H1 (cell line): ENCODE data around the gene PNLIPRP1. TPM values are rescaled to one million over a fixed set of nuclear protein-coding genes. Genes with fewer than 3 reads are reported as not detected.

Experiments
- CTCF ChIA-PET: fragments of 300-600 bp; sonication (Branson Sonifier 250); formaldehyde crosslinking; loops from one replicate; lab custom pipeline; 2021; ENCODE audit not compliant: partially characterized antibody; lab: Charles Lee
- POLR2A ChIA-PET: fragments of 300-600 bp; sonication (Branson Sonifier 250); formaldehyde crosslinking; loops from one replicate; lab custom pipeline; 2021; ENCODE audit warnings: inconsistent platforms; ENCODE audit not compliant: partially characterized antibody; lab: Charles Lee
- DNase-seq, 2 experiments: peaks; one replicate each; pipeline versions ENCODE4 v3.0.0 to v3.0.0-alpha.2; 2010 to 2022; ENCODE audit warnings: low spot score in 2 of 2, low read depth in 1 of 2, mixed read lengths in 1 of 2
- FAIRE-seq: peaks from 2 replicates; lab custom pipeline; 2011; peaks lifted over from hg19 to GRCh38; lab: Jason Lieb, UNC
- H2AFZ ChIP-seq: 2 replicates; pipeline ENCODE4 v1.8.1; 2012; ENCODE audit warnings: low read length, inconsistent platforms
- H2AK5ac ChIP-seq: 2 replicates; pipeline ENCODE4 v1.6.1; 2013; ENCODE audit warnings: low read depth, low read length
- H2BK120ac ChIP-seq: replicated peaks from 2 replicates; pipeline ENCODE3; 2013; ENCODE audit warnings: low read depth, low read length, inconsistent platforms
- H2BK12ac ChIP-seq: 2 replicates; pipeline ENCODE4 v1.6.1; 2013; ENCODE audit warnings: low read depth, low read length
- H2BK15ac ChIP-seq: 2 replicates; pipeline ENCODE4 v1.6.1; 2013; ENCODE audit warnings: low read length
- H2BK20ac ChIP-seq: 2 replicates; pipeline ENCODE4 v1.6.1; 2013; ENCODE audit warnings: low read length
- H2BK5ac ChIP-seq: 2 replicates; pipeline ENCODE4 v1.6.1; 2013; ENCODE audit warnings: low read depth, low read length
- H3K14ac ChIP-seq: 2 replicates; pipeline ENCODE4 v1.6.1; 2013; ENCODE audit warnings: inconsistent platforms; ENCODE audit not compliant: insufficient read length
- H3K18ac ChIP-seq: 2 replicates; pipeline ENCODE4 v1.6.1; 2013; ENCODE audit warnings: low read length; ENCODE audit errors: extremely low read depth
- H3K23ac ChIP-seq: 2 replicates; pipeline ENCODE4 v1.6.1; 2013; ENCODE audit warnings: inconsistent platforms; ENCODE audit not compliant: insufficient read length
- H3K23me2 ChIP-seq: 2 replicates; pipeline ENCODE4 v1.6.1; 2013; ENCODE audit warnings: low read depth, low read length
- H3K27ac ChIP-seq: 2 replicates; pipeline ENCODE4 v1.6.1; 2011; ENCODE audit warnings: low read depth, low read length, inconsistent platforms
- H3K27me3 ChIP-seq, 4 experiments: replicated peaks in 1 of 4; 1 replicate in 1 of 4; 2 replicates in 3 of 4; pipeline versions ENCODE4 v1.6.1 to v1.8.1; 2011 to 2013; ENCODE audit warnings: low read length in 3 of 4, mild to moderate bottlenecking in 3 of 4, inconsistent platforms in 2 of 4, mixed read lengths in 2 of 4, moderate library complexity in 1 of 4; ENCODE audit not compliant: control insufficient read depth in 3 of 4, insufficient read depth in 3 of 4; ENCODE audit errors: extremely low read depth in 1 of 4
- H3K36me3 ChIP-seq, 4 experiments: 2 replicates each; pipeline versions ENCODE4 v1.6.1 to v1.8.1; 2011 to 2013; ENCODE audit warnings: mild to moderate bottlenecking in 4 of 4, low read length in 3 of 4, moderate library complexity in 2 of 4, control low read depth in 1 of 4, inconsistent platforms in 1 of 4; ENCODE audit not compliant: insufficient read depth in 4 of 4, control insufficient read depth in 2 of 4
- H3K4ac ChIP-seq: replicated peaks from 2 replicates; pipeline ENCODE3; 2013; ENCODE audit warnings: low read length, low read depth, mixed read lengths, inconsistent platforms; ENCODE audit not compliant: insufficient read length
- H3K4me1 ChIP-seq, 4 experiments: replicated peaks in 1 of 4; 1 replicate in 1 of 4; 2 replicates in 3 of 4; pipeline versions ENCODE4 v1.6.1 to v1.8.1; 2011 to 2013; ENCODE audit warnings: low read length in 3 of 4, inconsistent platforms in 2 of 4, mixed read lengths in 1 of 4; ENCODE audit not compliant: insufficient read depth in 4 of 4, control insufficient read depth in 3 of 4
- H3K4me2 ChIP-seq, 2 experiments: 2 replicates each; pipeline versions ENCODE4 v1.6.1 to v1.8.1; 2011 to 2013; ENCODE audit warnings: low read depth in 2 of 2, low read length in 2 of 2, control low read depth in 1 of 2, inconsistent platforms in 1 of 2, mild to moderate bottlenecking in 1 of 2; ENCODE audit not compliant: insufficient read depth in 1 of 2
- H3K4me3 ChIP-seq, 4 experiments: fragments of 200-600, 300-600 bp in 1 of 4; sonication (generic), shearing (Covaris generic), sonication (Bioruptor Twin) in 1 of 4; 2 replicates each; pipeline versions ENCODE4 v1.5.1 to v1.8.1; 2011 to 2016; ENCODE audit warnings: low read length in 4 of 4, low read depth in 3 of 4, control low read depth in 2 of 4, inconsistent platforms in 2 of 4, mild to moderate bottlenecking in 2 of 4, mixed read lengths in 1 of 4, moderate library complexity in 1 of 4; ENCODE audit not compliant: insufficient read depth in 2 of 4; ENCODE audit errors: extremely low read depth in 1 of 4
- H3K56ac ChIP-seq: replicated peaks from 2 replicates; pipeline ENCODE3; 2013; ENCODE audit warnings: low read depth, mild to moderate bottlenecking, mixed read lengths, low read length, inconsistent platforms; ENCODE audit not compliant: insufficient read length
- H3K79me1 ChIP-seq: 2 replicates; pipeline ENCODE4 v1.6.1; 2013; ENCODE audit warnings: low read depth, low read length, control low read depth
- H3K79me2 ChIP-seq, 2 experiments: 2 replicates each; pipeline versions ENCODE4 v1.6.1 to v1.8.1; 2012 to 2013; ENCODE audit warnings: low read length in 2 of 2, mild to moderate bottlenecking in 2 of 2, inconsistent platforms in 1 of 2; ENCODE audit not compliant: insufficient read depth in 2 of 2, control insufficient read depth in 1 of 2
- H3K9ac ChIP-seq, 4 experiments: replicated peaks in 1 of 4; 1 replicate in 1 of 4; 2 replicates in 3 of 4; pipeline versions ENCODE4 v1.6.1 to v1.8.1; 2011 to 2013; ENCODE audit warnings: low read depth in 3 of 4, low read length in 3 of 4, control low read depth in 2 of 4, mild to moderate bottlenecking in 2 of 4, moderate library complexity in 2 of 4, inconsistent platforms in 1 of 4; ENCODE audit errors: extremely low read depth in 1 of 4
- H3K9me3 ChIP-seq, 2 experiments: 2 replicates each; pipeline versions ENCODE4 v1.6.1 to v1.8.1; 2012 to 2013; ENCODE audit warnings: mild to moderate bottlenecking in 2 of 2, moderate library complexity in 2 of 2, control low read depth in 1 of 2, inconsistent platforms in 1 of 2, low read depth in 1 of 2, low read length in 1 of 2, mixed read lengths in 1 of 2; ENCODE audit not compliant: insufficient read depth in 2 of 2
- H4K20me1 ChIP-seq, 2 experiments: replicated peaks in 1 of 2; 2 replicates each; pipeline versions ENCODE3 to v1.8.1; 2011 to 2013; ENCODE audit warnings: inconsistent platforms in 2 of 2, low read length in 2 of 2, mild to moderate bottlenecking in 1 of 2; ENCODE audit not compliant: insufficient read depth in 2 of 2, control insufficient read depth in 1 of 2
- H4K5ac ChIP-seq: 2 replicates; pipeline ENCODE4 v1.6.1; 2013; ENCODE audit warnings: low read length, low read depth, mixed read lengths, inconsistent platforms; ENCODE audit not compliant: insufficient read length
- H4K8ac ChIP-seq: 2 replicates; pipeline ENCODE4 v1.8.0; 2013; ENCODE audit warnings: mild to moderate bottlenecking, moderate library complexity, low read length, inconsistent platforms; ENCODE audit not compliant: insufficient read depth; ENCODE audit errors: extremely low read depth
- H4K91ac ChIP-seq: replicated peaks from 2 replicates; pipeline ENCODE3; 2013; ENCODE audit warnings: low read length, mixed read lengths, inconsistent platforms; ENCODE audit not compliant: insufficient read length
- ATF3 ChIP-seq: IDR thresholded peaks from 2 replicates; pipeline ENCODE4 v1.6.1; 2011; ENCODE audit warnings: low read depth, mild to moderate bottlenecking, low read length; ENCODE audit not compliant: insufficient read depth
- BCL11A ChIP-seq, 2 experiments: IDR thresholded peaks; one replicate each; pipeline ENCODE4 v1.6.1; 2011; ENCODE audit warnings: low read depth in 2 of 2, low read length in 2 of 2, mild to moderate bottlenecking in 2 of 2
- BRCA1 ChIP-seq: IDR thresholded peaks from 2 replicates; pipeline ENCODE4 v1.6.1; 2012; ENCODE audit warnings: low read depth, low read length, improper control_type of control experiment
- EGR1 ChIP-seq: IDR thresholded peaks from 2 replicates; pipeline ENCODE4 v1.6.1; 2011; ENCODE audit warnings: low read depth, low read length, borderline replicate concordance
- GABPA ChIP-seq: IDR thresholded peaks from 2 replicates; pipeline ENCODE4 v1.6.1; 2011; ENCODE audit warnings: mild to moderate bottlenecking, low read length, moderate library complexity, borderline replicate concordance; ENCODE audit not compliant: insufficient read depth
- KDM1A ChIP-seq: fragments of 200-600, 300-600 bp; sonication (generic); IDR thresholded peaks from 2 replicates; pipeline ENCODE4 v1.7.1; 2016; ENCODE audit warnings: mild to moderate bottlenecking, low read length, borderline replicate concordance
- NANOG ChIP-seq: IDR thresholded peaks from 2 replicates; pipeline ENCODE4 v1.6.1; 2011; ENCODE audit warnings: low read length, low read depth, mild to moderate bottlenecking, inconsistent platforms; ENCODE audit not compliant: insufficient read depth, poor library complexity, severe bottlenecking
- POLR2AphosphoS5 ChIP-seq: IDR thresholded peaks from 2 replicates; pipeline ENCODE4 v1.6.1; 2011; ENCODE audit warnings: low read depth, low read length
- TEAD4 ChIP-seq: IDR thresholded peaks from 2 replicates; pipeline ENCODE4 v1.6.1; 2012; ENCODE audit warnings: low read depth, low read length, inconsistent platforms, mixed read lengths
- ZNF274 ChIP-seq: IDR thresholded peaks from 2 replicates; pipeline ENCODE4 v1.7.0; 2012; ENCODE audit warnings: low read length, borderline replicate concordance; ENCODE audit errors: extremely low read depth
- WGBS, 2 experiments: shearing (Covaris generic) in 1 of 2; methylation state at CpG; one replicate each; pipeline versions ENCODE4 v1.1.6 to v1.1.7; 2013 to 2015; ENCODE audit warnings: low lambda C conversion rate in 2 of 2, mixed read lengths in 2 of 2, inconsistent platforms in 1 of 2, low coverage in 1 of 2, missing lambda C conversion rate in 1 of 2; ENCODE audit not compliant: insufficient replicate concordance in 2 of 2, insufficient coverage in 1 of 2, insufficient read length in 1 of 2; ENCODE audit errors: extremely low coverage in 1 of 2, missing lambda C conversion rate in 1 of 2; 5-methylcytosine and 5-hydroxymethylcytosine counted together
- long read RNA-seq, 2 experiments: library from RNA in 1 of 2; library from capped mRNA in 1 of 2; stranded (forward); transcript quantifications; one replicate each; pipeline ENCODE4 v2.0.0, GENCODE V29; 2021; ENCODE audit warnings: inconsistent platforms in 1 of 2
- polyA minus RNA-seq, 3 experiments: library from RNA; depleted of rRNA, polyadenylated mRNA; stranded (reverse); fragments of >200 nt; gene quantifications; 1 replicate in 2 of 3; 2 replicates in 1 of 3; pipeline ENCODE4 v1.2.3, GENCODE V29; 2011
- polyA plus RNA-seq, 7 experiments: library from polyadenylated mRNA; depleted of rRNA in 3 of 7; stranded (reverse) in 5 of 7; unstranded in 2 of 7; fragments of >200 nt in 5 of 7; fragments of 200-250 nt in 2 of 7; gene quantifications; 1 replicate in 5 of 7; 2 replicates in 1 of 7; 4 replicates in 1 of 7; pipeline versions ENCODE4 v1.2.1 to v1.2.3, GENCODE V29; 2011 to 2013; ENCODE audit warnings: missing spikeins in 2 of 7, mixed read lengths in 2 of 7
- total RNA-seq: library from RNA; stranded (reverse); fragmentation: NEBNext Ultra II Directional; extraction: Animal tissue kit (Norgen Biotek cat#: 25700); gene quantifications from 2 replicates; pipeline ENCODE4 v1.2.1, GENCODE V29; 2021

Gene PNLIPRP1
- total RNA-seq = not detected in 2 replicates
- polyA plus RNA-seq (2011; rRNA removed) = not detected in 2 replicates
- not detected for polyA plus RNA-seq (2011; cell fraction: cytosol; rRNA removed)
- polyA plus RNA-seq (2011; cell fraction: nucleus; rRNA removed) = not detected
- polyA plus RNA-seq (2012, experiment 1 of 2) = not detected in 4 replicates
- polyA plus RNA-seq (2012, experiment 2 of 2) = not detected
- not detected for polyA plus RNA-seq (2013, experiment 1 of 2)
- polyA plus RNA-seq (2013, experiment 2 of 2) = not detected
- not detected in 2 replicates for polyA minus RNA-seq (2011; rRNA and poly(A)+ RNA removed)
- not detected for polyA minus RNA-seq (2011; cell fraction: cytosol; rRNA and poly(A)+ RNA removed)
- polyA minus RNA-seq (2011; cell fraction: nucleus; rRNA and poly(A)+ RNA removed) = not detected
- long read RNA-seq, experiment 1 = 0 reads
- long read RNA-seq, experiment 2 = 0 reads

- Histone ChIP-seq H2BK20ac (no peak within 1 kb of the TSS), H3K23ac (no peak within 1 kb of the TSS), H2BK15ac (no peak within 1 kb of the TSS), H2AK5ac (no peak within 1 kb of the TSS), H3K14ac (no peak within 1 kb of the TSS), H3K56ac (no peak within 1 kb of the TSS), H3K18ac (no peak within 1 kb of the TSS), H2BK5ac (no peak within 1 kb of the TSS), H4K91ac (no peak within 1 kb of the TSS), H3K79me2 (no peaks in the 10 kb centered on the region), H4K20me1 (no peaks in the 10 kb centered on the region), H2BK120ac (no peak within 1 kb of the TSS), H3K23me2 (no peaks in the 10 kb centered on the region), H3K4me2 (no peak within 1 kb of the TSS), H3K79me1 (no peaks in the 10 kb centered on the region), H3K4me1 (no peaks in the 10 kb centered on the region), H3K4ac (no peak within 1 kb of the TSS), H3K9ac (no peak within 1 kb of the TSS), H4K8ac (no peak within 1 kb of the TSS; the same call in 1 of the 2 replicates), H2AFZ (no peak within 1 kb of the TSS), H3K36me3 (no peaks in the 10 kb centered on the region), H2BK12ac (no peak within 1 kb of the TSS), H3K4me3 (no peak within 1 kb of the TSS), H3K27ac (no peak within 1 kb of the TSS), H3K27me3 (no peaks in the 10 kb centered on the region), H4K5ac (no peak within 1 kb of the TSS), H3K9me3 (0 out of 4 replicates have a peak, but pooled peaks cover 0 to 2% of the 10 kb centered on the region in 2 experiments)
- CTCF ChIA-PET = interaction anchor here (0.6 to 1.0 kb wide), 4 partner anchors 37 to 196 kb away, joined by 3 read pairs; no protein-coding TSS in a partner anchor
- FAIRE-seq = no peak
- WGBS, 2 experiments = 92% methylated on average over 9 of the region's 9 CpGs; no CpG with 5 or more reads in 1 of the 2 experiments
- POLR2A ChIA-PET = no interaction called here
- no peak for DNase-seq
- TF ChIP-seq POLR2AphosphoS5 = no peak
- TF ChIP-seq NANOG = no peak
- TF ChIP-seq GABPA = no peak
- TF ChIP-seq BRCA1 = no peak
- TF ChIP-seq ZNF274 = no peak
- no peak for TF ChIP-seq TEAD4
- no peak for TF ChIP-seq EGR1
- TF ChIP-seq BCL11A (IDR thresholded peaks at IDR 0.05; ENCODE audit: low read depth in 2 of 2, low read length in 2 of 2) = no peak
- TF ChIP-seq ATF3 = no peak
- no peak for TF ChIP-seq KDM1A
Observed at GRCh38 chr10:116590590-116591444, at the start of gene PNLIPRP1. Gene PNLIPRP1, plus strand, starts transcription at chr10:116590959. Its CDS starts 171 bp downstream, at chr10:116591130.
